HuH-7.5 (cell line): Measurements from ENCODE around the gene LRRC32.

Experiments
- DNase-seq: peaks from one replicate; pipeline ENCODE4 v3.0.0; 2011; ENCODE audit warnings: low spot score

Gene LRRC32

DNA sequence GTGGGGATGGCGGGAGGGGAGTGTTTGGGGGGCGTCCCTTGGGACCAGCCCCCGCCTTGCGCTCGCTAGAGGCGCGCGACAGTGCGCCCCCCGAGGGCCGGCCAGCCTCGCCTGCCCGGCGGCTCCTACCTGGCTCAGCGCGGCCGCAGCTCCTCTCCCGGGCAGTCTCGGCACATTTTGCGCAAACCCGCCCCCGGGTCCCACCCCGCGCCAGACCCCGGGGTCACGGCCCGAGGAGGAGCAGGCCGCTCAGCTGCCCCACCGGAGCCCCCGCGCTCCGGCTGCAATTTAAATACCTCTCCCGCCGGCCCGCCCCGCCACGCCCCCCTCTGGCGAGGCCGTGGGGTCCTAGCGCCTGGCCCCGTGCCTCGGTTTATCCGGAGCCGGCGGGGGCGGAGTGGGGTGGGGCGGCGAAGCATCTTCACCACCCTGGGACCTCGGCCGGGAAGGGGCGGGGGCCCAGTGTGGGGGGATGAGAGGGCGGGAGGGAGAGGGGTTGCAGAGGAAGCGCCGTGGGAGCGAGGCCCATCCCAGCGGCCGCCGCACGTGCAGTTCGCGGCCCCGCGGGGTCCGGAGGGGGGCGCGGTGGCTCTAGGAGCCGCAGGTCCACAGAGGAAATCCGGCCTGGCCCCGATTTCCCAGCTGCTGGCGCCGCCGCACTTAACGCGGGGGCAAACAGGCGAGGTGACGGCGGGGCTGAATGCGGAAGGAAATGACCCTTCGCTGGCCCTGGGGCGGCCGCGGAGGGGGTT, at the start of gene LRRC32:
Gene LRRC32 (minus strand): TSS at position 263 of the 752 bp plus-strand sequence. CDS start 4,793 bp downstream, outside the sequence.
- DNase-seq: no peak

DNA sequence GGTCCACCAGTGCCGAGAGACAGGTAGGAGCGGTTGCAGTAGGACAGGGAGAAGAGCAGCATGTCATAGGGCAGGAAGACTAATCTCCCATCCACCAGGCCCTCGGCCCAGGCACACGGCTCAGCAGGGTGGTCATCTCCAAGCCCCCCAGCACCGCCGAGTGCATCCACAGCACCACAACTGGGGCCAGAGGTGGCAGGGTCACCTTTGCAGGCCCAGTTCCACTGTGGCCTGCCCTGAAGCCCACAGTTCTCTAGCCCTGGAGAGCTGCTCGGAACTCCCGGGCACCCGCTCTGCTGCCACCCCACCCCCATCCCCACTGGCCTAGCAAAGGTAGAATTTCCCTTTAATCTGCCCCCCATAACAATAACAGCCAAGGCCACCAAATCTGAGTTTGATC, 49.1 kb upstream of the LRRC32 start:
- no peak for DNase-seq

- DNase-seq: no peak
Measured at GRCh38 chr11:76719281-76719680, 48.7 kb upstream of the LRRC32 start.

DNA sequence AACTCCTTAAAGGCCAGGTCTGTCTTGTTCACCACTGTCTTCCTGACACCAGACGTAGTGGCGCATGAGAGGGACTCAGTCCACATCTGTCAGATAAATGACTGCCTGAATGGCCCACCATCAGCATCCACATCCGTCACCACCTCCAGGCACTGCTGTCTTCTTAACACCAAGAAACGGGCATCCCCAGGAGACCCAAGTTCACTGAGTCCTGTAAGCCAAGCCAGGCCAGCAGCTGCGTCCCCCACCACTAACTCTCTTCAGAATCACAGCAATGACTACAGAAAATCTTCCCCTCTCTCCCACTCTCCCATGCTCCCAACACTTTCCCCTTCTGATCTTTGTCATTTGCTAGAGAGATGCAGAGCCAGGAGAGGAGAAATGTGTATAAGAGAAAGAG, 47.3 kb upstream of the LRRC32 start:
- DNase-seq: no peak

GRCh38 chr11:76717369-76717768, 46.8 kb upstream of the LRRC32 start:
- DNase-seq: no peak

GRCh38 chr11:76716268-76716667, 45.7 kb upstream of the LRRC32 start:
- no peak for DNase-seq

DNA sequence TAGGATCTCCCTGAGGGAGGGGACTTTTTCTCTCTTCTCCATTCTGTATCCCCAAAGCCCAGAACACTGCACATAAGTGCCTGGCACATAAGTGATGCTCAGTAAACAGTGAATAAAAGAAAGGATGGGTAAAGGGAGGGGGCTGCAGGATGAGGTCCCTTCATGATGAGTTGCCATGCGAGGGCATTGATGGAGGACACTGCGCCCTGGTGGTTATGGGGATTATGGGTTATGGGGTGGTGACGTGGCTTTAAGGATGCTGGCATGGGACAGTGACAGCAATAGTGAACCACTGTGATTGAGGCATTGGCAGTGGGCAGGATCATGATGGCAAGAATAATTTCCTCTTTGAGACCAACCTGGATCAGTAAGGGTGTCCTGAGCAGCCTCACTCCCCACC, 43.9 kb upstream of the LRRC32 start:
- DNase-seq: no peak

GRCh38 chr11:76713499-76713898, 43.0 kb upstream of the LRRC32 start:
- DNase-seq: no peak

DNA sequence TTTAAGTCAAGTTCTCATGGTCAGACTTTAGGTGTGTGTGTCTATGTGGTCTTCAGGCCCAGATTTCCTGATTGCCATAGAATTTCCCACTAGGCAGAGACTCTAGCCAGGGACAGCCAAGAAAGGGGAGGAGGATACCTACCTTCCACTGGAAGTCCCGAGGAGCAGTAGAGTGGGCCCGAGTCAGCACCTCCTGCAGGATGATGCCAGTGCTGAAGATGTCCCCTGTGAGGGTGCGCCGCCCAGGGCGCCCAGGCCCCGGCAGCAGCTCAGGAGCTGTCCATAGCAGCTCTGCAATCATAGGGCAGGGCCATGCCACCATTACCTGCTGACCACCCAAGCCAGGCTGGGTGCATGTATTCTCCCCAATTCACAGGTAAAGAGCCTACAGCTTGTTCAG, 41.6 kb upstream of the LRRC32 start:
- DNase-seq: no peak

DNA sequence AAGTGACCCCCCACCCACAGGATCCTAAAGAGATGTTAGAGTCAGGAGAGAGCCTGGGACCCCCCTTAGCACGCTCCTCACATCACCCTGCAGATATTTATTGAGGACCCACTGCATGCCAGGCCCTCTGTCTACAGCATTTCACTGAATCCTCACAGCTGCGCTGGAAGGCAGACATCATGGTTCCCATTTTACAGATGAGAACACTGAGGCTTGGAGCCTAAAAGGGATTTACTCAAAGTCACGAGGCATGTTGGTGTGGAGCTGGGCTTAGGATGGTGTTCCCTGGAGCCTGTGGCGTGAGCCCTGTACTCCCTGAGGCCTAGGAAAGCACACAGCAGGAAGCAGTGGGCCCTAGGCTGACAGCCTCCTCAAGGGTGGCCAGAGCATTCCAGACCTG, 39.2 kb upstream of the LRRC32 start:
- no peak for DNase-seq

GRCh38 chr11:76708972-76709660, 38.6 kb upstream of the LRRC32 start:
- DNase-seq: no peak

- no peak for DNase-seq
Measured at GRCh38 chr11:76707293-76707825, 36.8 kb upstream of the LRRC32 start.

DNA sequence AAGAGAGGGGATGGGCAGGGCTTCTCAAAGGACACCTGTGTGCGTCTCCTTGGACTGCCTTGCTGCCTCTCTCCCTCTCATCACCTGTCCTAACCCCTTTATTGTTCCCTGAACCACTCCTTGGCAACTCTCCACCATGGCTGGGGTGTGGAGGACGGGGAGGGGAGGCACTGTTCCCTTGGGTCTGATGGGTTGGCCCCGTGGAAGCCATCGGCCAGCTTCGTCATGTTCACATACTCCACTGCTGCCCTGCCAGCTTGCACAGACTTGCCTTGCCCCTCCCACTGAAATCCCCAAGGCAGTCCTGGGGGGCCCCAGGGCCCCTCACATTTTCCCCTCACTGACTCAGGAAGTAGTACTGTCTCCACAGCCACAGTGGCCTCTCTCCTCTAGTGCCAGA, 36.1 kb upstream of the LRRC32 start:
- no peak for DNase-seq

- DNase-seq: no peak
Measured at GRCh38 chr11:76705826-76706225, 35.3 kb upstream of the LRRC32 start.

DNA sequence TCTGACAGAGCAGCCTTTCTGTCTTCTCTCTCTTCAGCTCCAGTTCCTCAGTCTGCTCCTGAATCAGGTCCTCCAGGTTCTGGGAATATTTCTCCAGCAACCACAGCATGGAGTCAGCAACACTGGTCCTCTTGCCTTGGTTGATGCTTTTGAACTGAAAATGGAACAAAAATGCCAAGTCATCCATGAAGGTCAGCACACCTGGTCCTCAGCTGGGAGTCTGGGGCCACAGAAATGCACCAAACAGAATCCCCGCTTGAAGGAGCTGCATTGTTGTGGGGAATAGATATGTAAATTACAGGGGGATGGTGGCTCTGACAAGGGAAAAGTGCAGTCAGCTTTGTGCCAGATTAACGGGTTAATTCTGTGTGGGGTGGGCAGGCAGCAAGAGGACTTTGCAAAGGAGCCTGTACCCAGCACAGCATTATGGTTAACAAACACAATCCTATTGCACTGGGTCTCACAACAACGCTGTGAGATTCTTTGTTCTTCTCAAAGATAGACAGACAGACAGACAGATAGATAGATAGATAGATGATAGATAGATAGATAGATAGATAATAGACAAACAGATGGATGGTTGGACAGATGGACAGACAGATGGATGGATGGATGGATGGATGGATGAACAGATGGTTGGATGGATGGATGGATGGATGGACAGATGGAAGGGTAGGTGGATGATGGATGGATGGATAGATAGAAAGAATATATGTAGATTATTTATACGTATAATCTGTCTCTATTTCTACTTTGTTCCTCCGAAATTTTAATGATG, 33.8 kb upstream of the LRRC32 start:
- DNase-seq: no peak

- no peak for DNase-seq
Measured at GRCh38 chr11:76703707-76704106, 33.2 kb upstream of the LRRC32 start.

DNA sequence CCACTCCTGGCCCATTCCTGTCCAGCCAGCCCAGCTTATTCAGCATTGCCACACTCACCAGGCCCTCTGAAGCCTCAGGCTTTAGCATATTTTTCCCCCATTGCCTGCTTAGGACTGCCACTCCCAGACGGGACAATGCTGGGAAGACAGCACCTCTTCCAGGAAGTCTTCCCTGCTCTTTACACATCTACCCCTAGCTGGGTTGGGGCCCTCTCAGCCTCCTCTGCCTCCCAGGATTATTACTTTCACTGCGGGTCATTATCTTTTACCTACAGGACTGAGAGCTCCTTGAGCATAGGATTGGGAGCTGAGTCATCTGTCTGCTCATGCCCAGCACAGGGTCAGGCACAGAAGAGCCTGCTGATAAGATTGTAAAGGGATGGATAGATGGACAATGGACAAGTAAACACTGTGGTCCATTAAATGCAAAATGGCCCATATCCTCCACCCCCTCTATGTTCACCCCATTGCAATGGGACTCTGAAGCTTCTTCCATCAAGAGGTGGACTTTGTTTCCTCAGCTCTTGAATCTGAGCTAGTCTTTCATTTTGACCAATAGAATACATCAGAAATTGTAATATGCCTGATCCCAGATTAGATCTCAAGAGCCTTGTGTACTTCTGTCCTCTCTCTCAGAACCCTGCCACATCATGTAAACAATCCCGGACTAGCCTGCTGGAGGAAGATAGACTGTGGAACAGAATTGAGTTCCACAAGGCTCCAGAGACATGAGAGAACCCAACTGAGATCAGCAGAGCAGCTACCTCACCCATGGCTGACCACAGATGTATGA, 32.0 kb upstream of the LRRC32 start:
- no peak for DNase-seq

DNA sequence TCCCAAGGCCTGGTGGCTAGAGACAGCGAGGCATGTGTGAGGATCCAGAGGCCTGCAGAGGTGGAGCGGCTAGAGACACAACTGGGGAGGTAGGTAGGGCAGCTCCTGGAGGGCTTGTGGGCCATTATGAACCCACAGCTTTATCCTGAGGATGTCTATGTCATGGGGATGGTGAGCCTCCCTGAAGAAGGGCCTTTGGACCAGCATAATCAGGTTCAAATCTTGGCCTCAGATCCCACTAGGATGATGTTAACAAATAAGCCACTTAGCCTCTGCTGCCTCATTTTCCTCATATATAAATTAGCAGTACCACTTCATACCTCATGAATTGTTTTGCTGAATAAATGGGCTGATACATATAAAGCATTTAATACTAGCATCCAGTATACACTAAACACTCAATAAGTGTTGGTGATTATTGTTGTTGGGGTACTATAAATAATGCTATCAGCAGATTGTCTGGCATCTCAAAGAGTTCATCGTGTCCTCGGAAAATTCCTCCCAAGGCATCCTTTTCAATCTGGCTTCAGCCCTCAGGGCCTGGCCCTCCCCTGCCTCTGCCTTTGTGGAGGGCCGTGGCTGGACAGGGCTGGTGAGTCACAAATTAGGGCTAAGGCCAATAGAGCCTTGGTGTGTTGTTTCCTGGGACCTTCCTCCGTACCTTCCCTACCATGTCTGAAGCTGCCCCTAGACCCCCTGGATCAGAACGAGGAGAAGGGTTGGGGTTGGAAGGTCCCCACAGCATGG, 30.9 kb upstream of the LRRC32 start:
- DNase-seq: no peak

- no peak for DNase-seq
Measured at GRCh38 chr11:76700177-76701100, 29.9 kb upstream of the LRRC32 start.
